ENCODE measurements around the gene CCDC107. TPM values are rescaled to one million over a fixed set of nuclear protein-coding genes. Genes with fewer than 3 reads are reported as not detected.
A peak's percentile ranks its signal among the peaks of the same experiment; 100 is the strongest.
"Not testable (repeated sequence)": the region's sequence is repeated elsewhere in the genome, so short reads cannot be mapped to it uniquely, and the experiment has no call there.

CCDC107 gene
- total RNA-seq, 2 donors from 2014 or later: 25.0 to 33.1 TPM

- ATAC-seq: no peak
- no peak for DNase-seq
- intact Hi-C loops (cut with DNase I, micrococcal nuclease): no loop called here
Measured at GRCh38 chr9:35636135-35636876, 21.8 kb upstream of the CCDC107 start.

GRCh38 chr9:35636877-35637246 is 21.2 kb upstream of the CCDC107 start:
- ATAC-seq; intact Hi-C loops (cut with DNase I, micrococcal nuclease); DNase-seq: not testable (repeated sequence)

- intact Hi-C loops (cut with DNase I, micrococcal nuclease); ATAC-seq; DNase-seq: not testable (repeated sequence)
Measured at GRCh38 chr9:35637427-35637955, 20.6 kb upstream of the CCDC107 start.

GRCh38 chr9:35638751-35639150 is 19.3 kb upstream of the CCDC107 start:
- DNase-seq; ATAC-seq; intact Hi-C loops (cut with DNase I, micrococcal nuclease): not testable (repeated sequence)

GRCh38 chr9:35639225-35639624 is 18.9 kb upstream of the CCDC107 start:
- DNase-seq; ATAC-seq; intact Hi-C loops (cut with DNase I, micrococcal nuclease): not testable (repeated sequence)

GRCh38 chr9:35639631-35640030 is 18.5 kb upstream of the CCDC107 start:
- DNase-seq (no peak), ATAC-seq (no peak)
- intact Hi-C loops (cut with DNase I, micrococcal nuclease): no loop called here

GRCh38 chr9:35640431-35640830 is 17.7 kb upstream of the CCDC107 start:
- ATAC-seq; DNase-seq; intact Hi-C loops (cut with DNase I, micrococcal nuclease): not testable (repeated sequence)

GRCh38 chr9:35641478-35641877 is 16.6 kb upstream of the CCDC107 start:
- ATAC-seq; intact Hi-C loops (cut with DNase I, micrococcal nuclease); DNase-seq: not testable (repeated sequence)

GRCh38 chr9:35643046-35643445 is 15.0 kb upstream of the CCDC107 start:
- intact Hi-C loops (cut with DNase I, micrococcal nuclease): no loop called here
- DNase-seq: no peak
- ATAC-seq: no peak

- DNase-seq; ATAC-seq; intact Hi-C loops (cut with DNase I, micrococcal nuclease): not testable (repeated sequence)
Measured at GRCh38 chr9:35645736-35646135, 12.4 kb upstream of the CCDC107 start.

- ATAC-seq (peak; percentile 72), DNase-seq (peak; percentile 56 to 63)
- intact Hi-C loops (cut with DNase I, micrococcal nuclease): no loop called here
Measured at GRCh38 chr9:35646153-35646532, 11.9 kb upstream of the CCDC107 start.

GRCh38 chr9:35646533-35647265 is 11.4 kb upstream of the CCDC107 start:
- DNase-seq (peak; percentile 89 to 96), ATAC-seq (peak; percentile 91)
- intact Hi-C loops (cut with DNase I, micrococcal nuclease): no loop called here

- intact Hi-C loops (cut with DNase I, micrococcal nuclease): loop anchor here in 1 of 2 donors (10.0 kb wide), 1 partner anchor 85 kb away; the partner anchor contains the start of genes CREB3 and TLN1
- ATAC-seq: no peak
- peak in 1 of 2 donors; percentile 63 for DNase-seq
Measured at GRCh38 chr9:35649431-35650340, 8.4 kb upstream of the CCDC107 start.

GRCh38 chr9:35650341-35651158 is 7.5 kb upstream of the CCDC107 start, which contains the start of gene SIT1:
Gene SIT1, minus strand, starts transcription at chr9:35650931. Its CDS starts 78 bp downstream, at chr9:35650853.
- peak in 1 of 2 donors; percentile 43 for DNase-seq
- ATAC-seq: no peak
- intact Hi-C loops (cut with DNase I, micrococcal nuclease): loop anchor here in 1 of 2 donors (10.0 kb wide), 1 partner anchor 84 kb away; the partner anchor contains the start of genes CREB3 and TLN1

GRCh38 chr9:35651956-35652828 is 5.9 kb upstream of the CCDC107 start:
- ATAC-seq (peak; percentile 77), DNase-seq (peak; percentile 38 to 50)
- intact Hi-C loops (cut with DNase I, micrococcal nuclease): loop anchor here in 1 of 2 donors (10.0 kb wide), 1 partner anchor 83 kb away; the partner anchor contains the start of genes CREB3 and TLN1

GRCh38 chr9:35652829-35653209 is 5.3 kb upstream of the CCDC107 start:
- intact Hi-C loops (cut with DNase I, micrococcal nuclease): loop anchor here in 1 of 2 donors (10.0 kb wide), 1 partner anchor 82 kb away; the partner anchor contains the start of genes CREB3 and TLN1
- DNase-seq: peak; percentile 26 to 41
- peak; percentile 16 for ATAC-seq
